Brain pericyte (primary cell): Measurements from ENCODE around the gene PTPRN2.
"Not testable (repeated sequence)": the region's sequence is repeated elsewhere in the genome, so short reads cannot be mapped to it uniquely, and the experiment has no call there.

Experiments
- DNase-seq: peaks from one replicate; pipeline ENCODE4 v3.0.0-alpha.2; 2012; ENCODE audit warnings: low read depth, low spot score

Gene PTPRN2

DNA sequence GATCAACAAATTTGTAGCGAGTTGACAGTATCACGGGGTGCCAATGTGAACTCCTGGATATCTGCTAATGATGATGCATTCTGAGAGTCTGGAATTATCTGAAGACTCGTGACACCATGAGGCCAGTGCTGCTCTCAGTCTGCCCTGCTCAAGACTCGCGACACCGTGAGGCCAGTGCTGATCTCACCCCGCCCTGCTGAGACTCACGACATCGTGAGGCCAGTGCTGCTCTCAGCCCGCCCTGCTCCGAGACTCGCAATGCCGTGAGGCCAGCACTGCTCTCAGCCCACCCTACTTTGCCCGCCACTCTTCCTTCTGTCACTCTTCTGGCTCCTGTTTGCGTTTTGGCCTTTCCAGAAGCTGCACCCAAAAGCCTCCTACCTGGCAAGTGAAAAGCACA lies 411.8 kb downstream of the PTPRN2 start:
- DNase-seq: no peak

- DNase-seq: no peak
Observed at GRCh38 chr7:158174947-158175346, 412.7 kb downstream of the PTPRN2 start.

DNA sequence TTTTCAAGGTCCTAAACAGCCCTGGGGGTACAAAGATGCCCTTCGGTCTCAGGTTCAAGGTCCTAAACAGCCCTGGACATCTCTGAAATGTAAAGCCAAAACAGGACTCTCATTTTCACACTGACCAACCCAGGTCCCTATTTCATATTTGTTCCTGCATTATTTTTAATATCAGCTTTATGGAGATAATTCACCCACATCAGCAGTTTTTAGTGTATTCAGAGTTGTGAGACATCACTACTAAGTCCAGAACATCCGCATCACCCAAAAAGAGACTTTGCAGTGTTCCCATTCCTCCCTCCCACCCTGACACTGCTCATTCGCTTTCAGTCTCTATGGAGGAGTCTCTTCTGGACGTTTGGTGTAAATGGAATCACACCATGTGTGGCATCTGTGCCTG lies 420.2 kb downstream of the PTPRN2 start:
- DNase-seq: no peak

DNA sequence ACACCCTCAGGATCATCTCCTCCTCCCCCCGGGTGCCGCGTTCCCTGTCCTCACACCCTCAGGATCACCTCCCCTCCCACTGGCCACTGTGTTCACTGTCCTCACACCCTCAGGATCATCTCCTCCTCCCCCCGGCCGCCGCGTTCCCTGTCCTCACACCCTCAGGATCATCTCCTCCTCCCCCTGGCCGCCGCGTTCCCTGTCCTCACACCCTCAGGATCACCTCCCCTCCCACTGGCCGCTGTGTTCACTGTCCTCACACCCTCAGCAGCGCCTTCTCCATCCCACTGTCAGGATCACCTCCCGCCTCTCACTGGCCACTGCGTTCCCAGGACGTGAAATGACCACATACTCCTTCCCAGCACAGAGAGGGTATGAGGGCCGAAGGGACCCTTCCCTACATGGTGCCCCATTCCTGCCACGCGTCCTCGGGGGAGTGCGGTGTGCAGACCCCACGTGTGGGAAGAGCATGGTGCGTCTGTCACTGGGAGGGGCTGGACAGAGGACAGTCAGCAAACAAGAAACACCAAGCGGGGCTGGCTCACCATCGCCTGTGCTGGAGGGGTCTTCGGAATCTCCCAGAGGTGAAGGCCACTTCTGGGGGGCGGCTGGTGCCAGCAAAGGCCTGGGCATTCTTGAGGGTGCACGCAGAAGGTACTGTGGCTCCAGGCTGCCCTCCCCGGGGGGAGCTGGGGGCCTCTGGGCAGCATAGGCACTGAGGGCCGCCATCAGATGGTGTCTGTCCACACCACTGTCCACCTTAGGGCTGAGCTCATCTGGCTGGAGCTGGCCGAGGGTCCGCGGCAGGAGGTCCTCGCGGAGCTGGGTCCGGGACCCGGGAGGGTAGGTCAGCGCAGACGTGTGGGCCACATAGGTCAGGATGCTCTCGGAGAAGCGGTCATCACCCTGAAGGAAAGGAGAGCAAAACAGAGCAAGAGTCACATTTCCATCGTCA lies 421.0 kb downstream of the PTPRN2 start:
- no peak for DNase-seq

DNA sequence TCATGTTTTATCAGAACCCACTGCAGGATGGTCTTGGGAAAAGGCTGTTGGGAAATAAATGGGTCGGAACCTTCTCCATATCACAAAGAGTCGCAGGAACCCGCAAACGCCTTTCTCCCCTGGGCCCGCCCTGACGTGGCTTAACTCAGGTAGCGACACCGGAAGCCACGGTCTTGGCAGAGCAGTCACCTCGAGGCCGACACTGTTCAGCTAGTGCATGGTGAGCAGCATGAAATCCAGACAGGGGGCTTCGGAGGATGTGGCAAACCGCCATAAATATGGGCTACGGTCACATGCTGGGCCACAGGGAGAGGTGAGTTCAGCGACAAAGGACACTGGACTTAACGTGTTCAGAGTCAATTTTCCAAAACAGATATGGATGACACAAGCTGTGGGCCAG lies 421.9 kb downstream of the PTPRN2 start:
- DNase-seq: no peak

- DNase-seq: no peak
Observed at GRCh38 chr7:158164101-158165095, 423.2 kb downstream of the PTPRN2 start.

DNA sequence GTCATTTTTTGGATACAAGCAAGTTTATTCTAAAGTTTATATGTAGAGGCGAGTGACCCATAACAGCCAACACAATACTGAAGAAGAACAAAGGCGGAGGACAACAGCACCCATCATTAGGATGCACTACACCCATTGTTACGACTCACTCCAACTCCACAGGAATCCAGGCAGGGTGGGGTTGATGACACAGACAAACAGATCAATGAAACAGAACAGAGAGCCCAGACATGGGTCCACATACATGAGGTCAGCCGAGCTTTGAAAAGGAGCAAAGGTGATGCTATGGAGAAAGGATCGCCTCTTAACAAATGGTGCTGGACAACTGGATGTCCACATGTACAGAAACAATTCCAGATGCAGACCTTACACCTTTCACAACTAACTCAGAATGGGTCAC lies 426.4 kb downstream of the PTPRN2 start:
- no peak for DNase-seq

- no peak for DNase-seq
Observed at GRCh38 chr7:158160199-158160598, 427.4 kb downstream of the PTPRN2 start.

- no peak for DNase-seq
Observed at GRCh38 chr7:158157460-158157859, 430.2 kb downstream of the PTPRN2 start.

- not testable (repeated sequence) for DNase-seq
Observed at GRCh38 chr7:158151273-158151672, 436.4 kb downstream of the PTPRN2 start.

GRCh38 chr7:158150234-158150633 lies 437.4 kb downstream of the PTPRN2 start:
- DNase-seq: no peak

DNA sequence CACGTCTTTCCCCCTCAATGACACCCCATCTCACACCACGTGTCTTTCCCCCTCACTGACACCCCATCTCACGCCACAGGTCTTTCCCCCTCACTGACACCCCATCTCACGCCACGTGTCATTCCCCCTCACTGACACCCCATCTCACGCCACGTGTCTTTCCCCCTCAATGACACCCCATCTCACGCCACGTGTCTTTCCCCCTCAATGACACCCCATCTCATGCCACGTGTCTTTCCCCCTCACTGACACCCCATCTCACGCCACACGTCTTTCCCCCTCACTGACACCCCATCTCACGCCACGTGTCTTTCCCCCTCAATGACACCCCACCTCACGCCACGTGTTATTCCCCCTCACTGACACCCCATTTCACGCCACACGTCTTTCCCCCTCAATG lies 440.2 kb downstream of the PTPRN2 start:
- not testable (repeated sequence) for DNase-seq

- no peak for DNase-seq
Observed at GRCh38 chr7:158145370-158145769, 442.3 kb downstream of the PTPRN2 start.

- no peak for DNase-seq
Observed at GRCh38 chr7:158143196-158144120, 444.2 kb downstream of the PTPRN2 start.

- DNase-seq: no peak
Observed at GRCh38 chr7:158142657-158143056, 445.0 kb downstream of the PTPRN2 start.

DNA sequence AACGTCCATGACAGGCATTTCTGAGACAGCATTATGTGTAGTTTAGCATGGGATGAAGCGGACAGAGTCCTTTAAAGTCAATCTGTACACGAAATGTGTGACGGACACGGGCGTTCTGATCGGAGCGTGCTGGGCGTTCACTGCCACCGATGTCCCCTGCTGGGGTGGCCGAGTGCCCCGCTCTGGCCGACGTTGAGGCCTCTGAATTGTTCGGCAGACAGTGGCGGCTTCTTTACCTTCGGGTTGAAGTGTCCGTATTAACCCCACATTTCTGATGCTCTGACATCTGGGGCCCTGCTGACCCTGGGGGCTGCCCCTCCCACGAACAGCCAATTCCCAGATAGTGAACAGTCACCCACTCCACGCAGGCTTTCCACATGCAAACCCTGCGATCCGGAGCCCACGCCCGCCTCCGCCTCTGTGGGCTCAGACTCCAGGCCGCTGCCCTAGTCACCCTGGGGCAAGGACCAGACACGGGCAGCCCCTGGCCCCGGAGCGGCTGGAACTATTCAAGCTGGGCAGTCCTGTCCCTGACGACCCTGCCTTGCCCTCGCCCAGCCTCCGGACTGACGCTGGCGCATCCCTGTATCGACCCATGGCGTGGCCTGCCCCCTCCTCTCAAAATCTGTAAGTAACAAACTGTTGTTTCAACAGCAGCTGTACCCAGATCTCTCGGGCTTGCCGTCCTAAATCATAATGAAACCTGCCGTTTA lies 445.7 kb downstream of the PTPRN2 start:
- no peak for DNase-seq

GRCh38 chr7:158141221-158141582 lies 446.4 kb downstream of the PTPRN2 start:
- no peak for DNase-seq

GRCh38 chr7:158140538-158141220 lies 446.9 kb downstream of the PTPRN2 start:
- DNase-seq: no peak

DNA sequence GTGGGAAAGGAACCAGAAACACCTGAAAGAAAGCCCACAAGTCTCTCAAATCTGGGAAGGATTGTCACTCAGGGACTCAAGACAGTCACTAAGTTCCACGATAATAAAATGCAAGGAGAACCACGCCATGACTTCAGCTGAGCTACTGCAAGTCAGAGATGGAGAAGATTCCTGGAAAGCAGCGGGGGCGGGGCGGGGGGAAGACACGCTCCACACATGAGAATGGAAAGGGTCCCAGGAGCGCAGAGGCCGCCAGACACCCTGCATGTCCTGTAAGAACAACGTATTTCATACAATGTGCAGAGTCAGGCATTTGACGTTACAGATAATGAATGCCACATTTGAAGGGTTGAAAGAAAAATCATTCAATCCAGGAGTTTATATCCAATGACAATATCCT lies 448.1 kb downstream of the PTPRN2 start:
- no peak for DNase-seq

GRCh38 chr7:158138329-158138597 lies 449.4 kb downstream of the PTPRN2 start:
- no peak for DNase-seq
